DOHH2 (cell line): Measurements from ENCODE around the gene FUT8.

Experiments
- H3F3A ChIP-seq: fragments of 200-600 bp; sonication (generic), shearing (Covaris generic); 2 replicates; pipeline ENCODE4 v1.6.0; 2016; ENCODE audit warnings: antibody characterized with exemption, mild to moderate bottlenecking; ENCODE audit not compliant: control insufficient read depth, insufficient read depth
- H3K27ac ChIP-seq: fragments of 200-600 bp; sonication (generic); 2 replicates; pipeline ENCODE4 v1.5.1; 2014; ENCODE audit warnings: low read depth, mild to moderate bottlenecking, low read length, moderate library complexity
- H3K27me3 ChIP-seq: fragments of 200-600 bp; sonication (generic); 2 replicates; pipeline ENCODE4 v1.6.1; 2014; ENCODE audit warnings: mild to moderate bottlenecking, low read length, mixed read lengths; ENCODE audit not compliant: control insufficient read depth
- H3K36me3 ChIP-seq: fragments of 200-600 bp; sonication (generic); 2 replicates; pipeline ENCODE4 v1.6.1; 2014; ENCODE audit warnings: mild to moderate bottlenecking, low read length, moderate library complexity, mixed read lengths; ENCODE audit not compliant: control insufficient read depth
- H3K4me1 ChIP-seq: fragments of 200-600 bp; sonication (generic); 2 replicates; pipeline ENCODE4 v1.6.1; 2014; ENCODE audit warnings: mild to moderate bottlenecking, low read length, mixed read lengths; ENCODE audit not compliant: control insufficient read depth
- H3K4me2 ChIP-seq: fragments of 200-600 bp; sonication (generic); 2 replicates; pipeline ENCODE4 v1.6.0; 2014; ENCODE audit warnings: mild to moderate bottlenecking, low read length, moderate library complexity
- H3K4me3 ChIP-seq: fragments of 200-600 bp; sonication (generic); 2 replicates; pipeline ENCODE4 v1.5.1; 2014; ENCODE audit warnings: mild to moderate bottlenecking, low read length, mixed read lengths
- H3K79me2 ChIP-seq: fragments of 200-600 bp; sonication (generic); 2 replicates; pipeline ENCODE4 v1.6.1; 2014; ENCODE audit warnings: mild to moderate bottlenecking, low read length, mixed read lengths; ENCODE audit not compliant: control insufficient read depth
- H3K9me2 ChIP-seq: fragments of 200-600 bp; sonication (generic); replicated peaks from 2 replicates; pipeline ENCODE4 v1.6.1; 2014; ENCODE audit warnings: mild to moderate bottlenecking, low read length, mixed read lengths; ENCODE audit not compliant: control insufficient read depth
- H3K9me3 ChIP-seq: fragments of 200-600 bp; sonication (generic); 2 replicates; pipeline ENCODE4 v1.6.1; 2014; ENCODE audit warnings: antibody characterized with exemption, low read length, mixed read lengths; ENCODE audit not compliant: control insufficient read depth, insufficient read depth
- H4K20me1 ChIP-seq: fragments of 200-600 bp; sonication (generic); 2 replicates; pipeline ENCODE4 v1.6.0; 2014; ENCODE audit warnings: low read depth, mild to moderate bottlenecking, antibody characterized with exemption, low read length, moderate library complexity; ENCODE audit not compliant: control insufficient read depth, insufficient read depth
- EZH2phosphoT487 ChIP-seq: fragments of 200-600 bp; sonication (generic); IDR thresholded peaks from 2 replicates; pipeline ENCODE4 v1.6.1; 2017; ENCODE audit warnings: borderline replicate concordance, mild to moderate bottlenecking, antibody characterized with exemption, low read length, moderate library complexity, mixed read lengths
- TF ChIP-seq, protein P1 (sequence below): fragments of 200-600 bp; sonication (generic); IDR thresholded peaks from one replicate; pipeline ENCODE4 v1.5.1; 2014; ENCODE audit warnings: antibody characterized with exemption, mild to moderate bottlenecking, low read depth, low read length; ENCODE audit not compliant: poor library complexity, severe bottlenecking

Gene FUT8

DNA sequence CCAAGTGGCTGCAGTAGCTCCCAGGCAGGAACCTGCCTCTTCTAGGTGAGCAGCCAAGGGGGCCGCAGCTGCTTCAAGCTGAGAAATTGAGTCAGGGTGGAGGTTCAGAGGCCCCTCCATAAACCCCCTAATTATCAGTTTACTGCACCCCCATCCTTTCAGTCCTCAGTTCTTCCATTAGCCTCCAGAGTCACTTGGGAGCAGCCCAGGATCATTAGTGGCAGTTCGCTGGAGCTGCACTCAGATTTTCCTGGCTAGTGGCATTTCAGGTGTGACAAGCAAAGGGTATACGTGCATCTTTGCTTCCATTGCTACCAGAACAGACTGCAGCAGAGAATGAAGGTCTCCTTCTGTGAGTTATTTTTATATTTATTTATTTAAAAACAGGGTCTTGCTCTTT is 358.7 kb downstream of the FUT8 start:
- no peak overlapping the region for H3K4me3 ChIP-seq
- H3K4me1 ChIP-seq: no peaks in the 10 kb centered on the region
- H3K9me3 ChIP-seq: no peaks in the 10 kb centered on the region
- no peak overlapping the region for H3K27ac ChIP-seq
- H3K9me2 ChIP-seq: peaks cover 3% of the 10 kb centered on the region; the same call in 1 of the 2 replicates
- H3K36me3 ChIP-seq: no peaks in the 10 kb centered on the region
- no peaks in the 10 kb centered on the region for H3K79me2 ChIP-seq
- TF ChIP-seq EZH2phosphoT487: no peak
- H4K20me1 ChIP-seq: no peaks in the 10 kb centered on the region
- H3K27me3 ChIP-seq: no peaks in the 10 kb centered on the region; the same call in none of the 2 replicates
- H3K4me2 ChIP-seq: no peak overlapping the region
- no peaks in the 10 kb centered on the region for H3F3A ChIP-seq

DNA sequence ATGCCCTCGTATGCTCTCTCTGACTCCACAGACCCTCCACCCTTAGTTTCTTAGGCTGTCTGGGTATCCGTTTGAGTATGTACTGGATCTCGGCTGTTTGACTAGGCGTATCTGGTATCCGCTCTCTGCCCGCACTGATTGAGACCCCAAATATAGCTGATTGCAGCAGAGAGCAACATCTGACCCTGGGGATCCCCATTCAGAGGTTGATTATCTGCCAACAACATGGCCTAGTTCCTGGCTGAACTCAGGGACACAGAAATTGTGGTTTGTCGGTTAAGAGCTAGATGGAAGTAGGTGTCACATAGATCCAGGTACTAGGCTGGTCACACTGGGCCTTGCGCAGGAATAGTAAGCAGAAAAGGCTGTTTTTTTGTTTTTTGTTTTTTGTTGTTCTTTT is 359.9 kb downstream of the FUT8 start:
- no peak overlapping the region for H3K4me2 ChIP-seq

DNA sequence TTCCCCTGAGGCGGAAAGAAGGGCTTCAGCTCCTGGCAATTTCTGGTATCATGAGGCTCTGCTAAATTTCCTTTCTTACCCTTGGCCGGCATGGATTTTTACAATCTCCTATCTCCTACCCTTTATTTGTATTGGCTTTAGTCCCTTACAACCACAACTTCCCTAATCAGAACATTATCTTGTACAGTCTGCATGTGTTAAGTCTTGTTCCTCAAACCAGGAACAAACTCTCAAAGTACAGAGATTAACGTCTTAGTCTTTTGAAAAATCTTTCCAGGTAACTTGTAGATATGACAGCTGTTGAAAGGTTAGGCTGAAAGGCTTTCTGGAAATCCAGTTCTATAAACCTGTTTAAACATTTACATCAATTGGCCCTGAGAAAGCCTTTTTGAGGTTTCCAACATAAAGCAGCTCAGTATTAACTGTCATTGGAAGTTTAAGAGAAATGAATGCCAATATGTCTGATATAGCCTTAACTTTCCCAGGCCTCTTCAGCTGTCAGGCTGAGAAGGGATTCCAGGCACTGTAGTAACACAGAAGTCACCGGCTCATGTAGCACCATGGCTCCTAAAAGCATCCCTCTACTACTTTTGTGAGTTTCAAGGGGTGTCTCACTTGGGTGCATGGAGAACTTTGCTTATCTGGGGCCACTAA is 360.5 kb downstream of the FUT8 start:
- no peak for TF ChIP-seq EZH2phosphoT487
- TF ChIP-seq, protein P1, sequence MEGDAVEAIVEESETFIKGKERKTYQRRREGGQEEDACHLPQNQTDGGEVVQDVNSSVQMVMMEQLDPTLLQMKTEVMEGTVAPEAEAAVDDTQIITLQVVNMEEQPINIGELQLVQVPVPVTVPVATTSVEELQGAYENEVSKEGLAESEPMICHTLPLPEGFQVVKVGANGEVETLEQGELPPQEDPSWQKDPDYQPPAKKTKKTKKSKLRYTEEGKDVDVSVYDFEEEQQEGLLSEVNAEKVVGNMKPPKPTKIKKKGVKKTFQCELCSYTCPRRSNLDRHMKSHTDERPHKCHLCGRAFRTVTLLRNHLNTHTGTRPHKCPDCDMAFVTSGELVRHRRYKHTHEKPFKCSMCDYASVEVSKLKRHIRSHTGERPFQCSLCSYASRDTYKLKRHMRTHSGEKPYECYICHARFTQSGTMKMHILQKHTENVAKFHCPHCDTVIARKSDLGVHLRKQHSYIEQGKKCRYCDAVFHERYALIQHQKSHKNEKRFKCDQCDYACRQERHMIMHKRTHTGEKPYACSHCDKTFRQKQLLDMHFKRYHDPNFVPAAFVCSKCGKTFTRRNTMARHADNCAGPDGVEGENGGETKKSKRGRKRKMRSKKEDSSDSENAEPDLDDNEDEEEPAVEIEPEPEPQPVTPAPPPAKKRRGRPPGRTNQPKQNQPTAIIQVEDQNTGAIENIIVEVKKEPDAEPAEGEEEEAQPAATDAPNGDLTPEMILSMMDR: no peak
- H3K79me2 ChIP-seq: no peaks in the 10 kb centered on the region
- no peak overlapping the region for H3K4me3 ChIP-seq
- no peaks in the 10 kb centered on the region for H3K36me3 ChIP-seq
- no peaks in the 10 kb centered on the region for H3K4me1 ChIP-seq
- H3K4me2 ChIP-seq: no peak overlapping the region
- H3K27ac ChIP-seq: no peak overlapping the region
- no peaks in the 10 kb centered on the region for H3K9me2 ChIP-seq
- H4K20me1 ChIP-seq: no peaks in the 10 kb centered on the region
- H3K9me3 ChIP-seq: no peaks in the 10 kb centered on the region
- no peaks in the 10 kb centered on the region; the same call in 1 of the 2 replicates for H3K27me3 ChIP-seq
- no peaks in the 10 kb centered on the region for H3F3A ChIP-seq

More for the DNA sequence above, 359.9 kb downstream of the FUT8 start:
- H4K20me1 ChIP-seq: no peaks in the 10 kb centered on the region
- TF ChIP-seq, protein P1: no peak
- no peak for TF ChIP-seq EZH2phosphoT487
- H3K4me1 ChIP-seq: no peaks in the 10 kb centered on the region
- H3K27ac ChIP-seq: no peak overlapping the region
- no peaks in the 10 kb centered on the region for H3K36me3 ChIP-seq
- H3K4me3 ChIP-seq: no peak overlapping the region
- no peaks in the 10 kb centered on the region for H3K79me2 ChIP-seq
- H3F3A ChIP-seq: no peaks in the 10 kb centered on the region
- H3K27me3 ChIP-seq: no peaks in the 10 kb centered on the region; the same call in 1 of the 2 replicates
- no peaks in the 10 kb centered on the region for H3K9me3 ChIP-seq
- H3K9me2 ChIP-seq: no peaks in the 10 kb centered on the region

DNA sequence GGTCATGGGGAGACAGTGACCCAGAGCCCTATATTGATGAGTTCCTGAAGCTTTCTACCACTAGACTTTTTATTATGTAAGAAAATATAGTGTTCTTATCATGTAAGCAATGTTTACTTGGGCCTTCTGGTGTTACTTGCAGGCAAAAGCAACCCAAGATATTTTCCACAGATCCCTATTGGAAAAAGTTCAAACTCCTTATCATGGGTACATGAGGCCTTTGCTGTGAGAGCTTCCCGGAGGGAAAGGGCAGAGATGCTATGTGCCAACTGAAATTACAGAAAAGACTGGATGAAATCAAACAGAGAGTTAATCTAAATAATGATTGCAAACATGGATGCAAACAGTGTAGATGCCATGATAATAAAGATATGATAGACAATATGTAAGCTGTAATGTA is 361.5 kb downstream of the FUT8 start:
- Histone ChIP-seq H3K27ac (no peak overlapping the region), H3K27me3 (peaks cover 4% of the 10 kb centered on the region), H3K4me1 (no peaks in the 10 kb centered on the region), H3K4me3 (no peak overlapping the region), H3K4me2 (no peak overlapping the region), H3F3A (no peaks in the 10 kb centered on the region), H3K9me3 (no peaks in the 10 kb centered on the region), H4K20me1 (no peaks in the 10 kb centered on the region), H3K9me2 (no peaks in the 10 kb centered on the region), H3K36me3 (no peaks in the 10 kb centered on the region), H3K79me2 (no peaks in the 10 kb centered on the region)
- no peak for TF ChIP-seq EZH2phosphoT487
- TF ChIP-seq, protein P1: no peak
